Muscle layer of duodenum (tissue), 2 donors: ENCODE data around the gene GULP1.

Experiments
- H3K27ac ChIP-seq: one replicate; pipeline ENCODE4 v1.7.0; 2013; ENCODE audit warnings: mild to moderate bottlenecking, low read length
- H3K27me3 ChIP-seq: one replicate; pipeline ENCODE4 v1.7.0; 2013; ENCODE audit warnings: low read depth, mild to moderate bottlenecking, control low read depth, low read length
- H3K36me3 ChIP-seq, 2 donors: one replicate each; pipeline ENCODE4 v1.7.0; 2013; ENCODE audit warnings: low read length in 2 of 2, control low read depth in 1 of 2, mild to moderate bottlenecking in 1 of 2; ENCODE audit not compliant: insufficient read depth in 2 of 2, control insufficient read depth in 1 of 2
- H3K4me1 ChIP-seq, 2 donors: one replicate each; pipeline ENCODE4 v1.7.0; 2013; ENCODE audit warnings: low read length in 2 of 2, mild to moderate bottlenecking in 2 of 2, control low read depth in 1 of 2, moderate library complexity in 1 of 2; ENCODE audit not compliant: insufficient read depth in 2 of 2, control insufficient read depth in 1 of 2
- H3K4me3 ChIP-seq, 2 donors: one replicate each; pipeline ENCODE4 v1.7.0; 2013; ENCODE audit warnings: low read length in 2 of 2, low read depth in 1 of 2, mild to moderate bottlenecking in 1 of 2
- H3K9me3 ChIP-seq, 2 donors: one replicate each; pipeline ENCODE4 v1.7.0; 2013; ENCODE audit warnings: low read length in 2 of 2, control low read depth in 1 of 2, mild to moderate bottlenecking in 1 of 2; ENCODE audit not compliant: control insufficient read depth in 1 of 2
- donor health status: healthy.

Gene GULP1

GRCh38 chr2:188629753-188630527 is 338.3 kb downstream of the GULP1 start:
- H3K9me3 ChIP-seq = no peaks in the 10 kb centered on the region
- no peaks in the 10 kb centered on the region for H3K27me3 ChIP-seq
- peak overlapping the region; percentile 5 for H3K27ac ChIP-seq
- peak overlapping the region in 1 of 2 donors; percentile 10 for H3K4me3 ChIP-seq
- no peaks in the 10 kb centered on the region for H3K36me3 ChIP-seq
- H3K4me1 ChIP-seq = peaks cover 11 to 13% of the 10 kb centered on the region in 2 donors

GRCh38 chr2:188631037-188631809 is 339.5 kb downstream of the GULP1 start:
- Histone ChIP-seq H3K27ac (no peak overlapping the region), H3K27me3 (no peaks in the 10 kb centered on the region), H3K4me1 (peaks cover 11 to 13% of the 10 kb centered on the region in 2 donors), H3K36me3 (no peaks in the 10 kb centered on the region), H3K9me3 (no peaks in the 10 kb centered on the region), H3K4me3 (no peak overlapping the region)

- no peaks in the 10 kb centered on the region for H3K27me3 ChIP-seq
- H3K4me3 ChIP-seq = no peak overlapping the region
- peaks cover 10 to 11% of the 10 kb centered on the region in 2 donors for H3K4me1 ChIP-seq
- no peaks in the 10 kb centered on the region for H3K9me3 ChIP-seq
- H3K36me3 ChIP-seq = no peaks in the 10 kb centered on the region
- H3K27ac ChIP-seq = no peak overlapping the region
Measured at GRCh38 chr2:188634656-188635055, 343.0 kb downstream of the GULP1 start.
